ENCODE results near the gene ZNF260. TPM values are rescaled to one million over a fixed set of nuclear protein-coding genes. Genes with fewer than 3 reads are reported as not detected.

Gene ZNF260
- total RNA-seq = 15.6 and 35.4 TPM in 2 replicates

DNA sequence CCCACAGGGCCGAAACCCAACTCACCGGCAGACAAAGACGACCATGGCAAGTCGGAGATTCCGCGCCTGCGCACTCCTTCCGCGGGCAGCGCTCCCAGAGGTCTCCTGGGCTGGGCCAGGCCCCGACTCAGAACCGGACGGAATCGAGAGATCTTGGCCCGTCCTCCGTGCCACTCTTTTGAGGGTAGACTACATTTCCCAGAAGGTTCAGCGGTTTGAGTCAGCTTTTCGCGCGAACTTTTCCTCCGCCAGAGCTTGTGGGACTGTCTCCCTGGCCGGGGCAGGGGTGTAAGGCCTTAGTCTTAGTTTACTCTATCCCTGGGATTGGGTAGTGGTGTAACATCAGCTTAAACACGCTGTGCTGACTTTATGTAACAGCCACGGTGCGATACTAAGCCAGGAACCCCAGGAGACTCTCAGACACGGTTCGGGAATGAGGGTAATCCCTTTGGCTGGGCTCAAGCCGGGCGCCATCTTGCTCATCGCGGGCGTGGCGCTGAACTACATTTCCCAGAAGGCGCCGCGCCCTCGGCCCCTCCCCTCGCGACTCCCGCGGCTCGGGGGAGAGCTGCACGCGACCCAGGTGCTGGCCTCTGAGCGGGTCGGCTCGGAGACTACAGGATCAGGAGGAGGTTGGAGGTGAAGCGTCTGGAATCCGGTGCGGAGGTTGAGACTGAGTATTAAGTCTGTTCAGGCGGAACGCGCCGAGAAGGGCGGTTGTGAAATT lies at the start of gene ZNF260:
Gene ZNF260 (minus strand): TSS at position 78 of the 727 bp plus-strand sequence. CDS start 13,033 bp downstream, outside the sequence.
- peaks cover 11% of the 10 kb centered on the region for H3K36me3 ChIP-seq (ENCODE audit: insufficient read depth, low read length)
- peak within 1 kb of the TSS; percentile 100 for H2AFZ ChIP-seq (ENCODE audit: low read length)
- H3K4me3 ChIP-seq (ENCODE audit: insufficient read depth, low read length) = peak within 1 kb of the TSS; percentile 90
- H4K20me1 ChIP-seq (ENCODE audit: insufficient read depth, low read length) = peaks cover 3% of the 10 kb centered on the region
- no peaks in the 10 kb centered on the region for H3K27me3 ChIP-seq (ENCODE audit: insufficient read depth, low read length)
- peak; percentile 95 for DNase-seq (ENCODE audit: insufficient read length, low spot score, missing footprints)
- TF ChIP-seq, protein P1, sequence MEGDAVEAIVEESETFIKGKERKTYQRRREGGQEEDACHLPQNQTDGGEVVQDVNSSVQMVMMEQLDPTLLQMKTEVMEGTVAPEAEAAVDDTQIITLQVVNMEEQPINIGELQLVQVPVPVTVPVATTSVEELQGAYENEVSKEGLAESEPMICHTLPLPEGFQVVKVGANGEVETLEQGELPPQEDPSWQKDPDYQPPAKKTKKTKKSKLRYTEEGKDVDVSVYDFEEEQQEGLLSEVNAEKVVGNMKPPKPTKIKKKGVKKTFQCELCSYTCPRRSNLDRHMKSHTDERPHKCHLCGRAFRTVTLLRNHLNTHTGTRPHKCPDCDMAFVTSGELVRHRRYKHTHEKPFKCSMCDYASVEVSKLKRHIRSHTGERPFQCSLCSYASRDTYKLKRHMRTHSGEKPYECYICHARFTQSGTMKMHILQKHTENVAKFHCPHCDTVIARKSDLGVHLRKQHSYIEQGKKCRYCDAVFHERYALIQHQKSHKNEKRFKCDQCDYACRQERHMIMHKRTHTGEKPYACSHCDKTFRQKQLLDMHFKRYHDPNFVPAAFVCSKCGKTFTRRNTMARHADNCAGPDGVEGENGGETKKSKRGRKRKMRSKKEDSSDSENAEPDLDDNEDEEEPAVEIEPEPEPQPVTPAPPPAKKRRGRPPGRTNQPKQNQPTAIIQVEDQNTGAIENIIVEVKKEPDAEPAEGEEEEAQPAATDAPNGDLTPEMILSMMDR (IDR thresholded peaks at IDR 0.05; ENCODE audit: extremely low read depth, low read depth, low read length) = no peak
- no peaks in the 10 kb centered on the region for H3K9me3 ChIP-seq (ENCODE audit: low read depth, low read length)
- peaks cover 15% of the 10 kb centered on the region for H3K4me1 ChIP-seq (ENCODE audit: insufficient read depth, low read length)
- H3K4me2 ChIP-seq (ENCODE audit: insufficient read depth, low read length) = peak within 1 kb of the TSS; percentile 96
- H3K27ac ChIP-seq (ENCODE audit: low read depth, low read length) = peak within 1 kb of the TSS; percentile 72
- H3K79me2 ChIP-seq (ENCODE audit: insufficient read depth, low read length) = peaks cover 45% of the 10 kb centered on the region

DNA sequence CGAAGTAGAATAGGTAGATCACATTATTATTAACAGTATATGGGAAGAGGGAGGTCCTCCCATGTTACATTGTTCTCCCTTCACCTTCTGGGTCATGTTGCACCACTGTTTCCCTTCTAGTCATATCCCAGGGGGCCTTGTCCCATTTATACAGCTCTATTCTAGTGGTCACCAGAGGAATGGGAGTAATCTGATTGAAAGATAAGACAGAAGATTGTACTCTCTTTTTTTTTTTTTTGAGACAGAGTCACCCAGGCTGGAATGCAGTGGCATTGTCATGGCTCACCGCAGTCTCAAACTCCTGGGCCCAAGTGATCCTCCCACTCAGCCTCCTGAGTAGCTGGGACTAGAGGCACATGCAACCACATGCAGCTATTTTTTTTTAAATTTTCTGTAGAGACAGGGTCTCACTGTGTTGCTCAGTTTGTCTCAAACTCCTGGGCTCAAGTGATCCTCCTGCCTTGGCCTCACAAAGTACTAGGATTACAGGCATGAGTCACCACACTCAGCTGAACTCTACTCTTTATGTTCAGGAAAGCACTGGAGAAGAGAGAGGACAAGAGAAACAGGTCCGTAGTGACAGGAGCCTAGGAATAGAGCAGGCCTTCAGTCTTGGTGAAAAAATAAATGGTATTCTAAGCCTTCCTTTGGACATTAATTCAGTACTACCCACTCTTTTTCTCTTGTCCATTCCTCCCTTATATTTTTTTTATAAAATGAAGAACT lies 49.4 kb upstream of the ZNF260 start:
- no peak for DNase-seq (ENCODE audit: insufficient read length, low spot score, missing footprints)
- Histone ChIP-seq H3K27me3 (ENCODE audit: insufficient read depth, low read length) (no peaks in the 10 kb centered on the region), H3K9me3 (ENCODE audit: low read depth, low read length) (no peaks in the 10 kb centered on the region), H3K27ac (ENCODE audit: low read depth, low read length) (no peak overlapping the region), H3K4me2 (ENCODE audit: insufficient read depth, low read length) (no peak overlapping the region), H3K4me3 (ENCODE audit: insufficient read depth, low read length) (no peak overlapping the region), H4K20me1 (ENCODE audit: insufficient read depth, low read length) (no peaks in the 10 kb centered on the region), H3K4me1 (ENCODE audit: insufficient read depth, low read length) (peaks cover 7% of the 10 kb centered on the region), H3K79me2 (ENCODE audit: insufficient read depth, low read length) (peaks cover 43% of the 10 kb centered on the region), H2AFZ (ENCODE audit: low read length) (no peak overlapping the region), H3K36me3 (ENCODE audit: insufficient read depth, low read length) (peaks cover 36% of the 10 kb centered on the region)
- TF ChIP-seq, protein P1 (IDR thresholded peaks at IDR 0.05; ENCODE audit: extremely low read depth, low read depth, low read length) = no peak

DNA sequence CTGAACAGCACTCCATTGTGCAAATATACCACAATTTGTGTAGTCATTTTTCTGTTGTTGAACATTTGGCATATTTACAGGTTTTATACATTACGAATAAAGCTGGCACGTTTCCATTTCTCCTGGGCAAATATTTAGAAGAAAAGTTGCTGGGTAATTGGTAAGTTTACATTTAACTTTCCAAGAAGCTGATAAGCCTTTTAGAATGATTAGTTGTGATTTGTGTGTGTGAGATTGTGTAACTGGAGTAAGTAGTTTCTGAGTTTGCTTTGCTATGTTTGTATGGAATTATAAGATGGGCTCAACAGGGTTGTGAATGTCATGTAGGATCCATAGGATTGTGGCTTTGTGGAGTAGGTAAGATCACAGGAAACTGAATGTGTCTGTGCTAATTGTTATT lies 46.7 kb upstream of the ZNF260 start:
- Histone ChIP-seq H4K20me1 (ENCODE audit: insufficient read depth, low read length) (no peaks in the 10 kb centered on the region), H3K9me3 (ENCODE audit: low read depth, low read length) (no peaks in the 10 kb centered on the region), H3K27me3 (ENCODE audit: insufficient read depth, low read length) (no peaks in the 10 kb centered on the region), H3K36me3 (ENCODE audit: insufficient read depth, low read length) (peaks cover 22% of the 10 kb centered on the region), H3K79me2 (ENCODE audit: insufficient read depth, low read length) (peaks cover 58% of the 10 kb centered on the region), H3K27ac (ENCODE audit: low read depth, low read length) (no peak overlapping the region), H3K4me3 (ENCODE audit: insufficient read depth, low read length) (peak overlapping the region; percentile 97), H2AFZ (ENCODE audit: low read length) (no peak overlapping the region), H3K4me1 (ENCODE audit: insufficient read depth, low read length) (peaks cover 12% of the 10 kb centered on the region), H3K4me2 (ENCODE audit: insufficient read depth, low read length) (peak overlapping the region; percentile 94)
- TF ChIP-seq, protein P1 (IDR thresholded peaks at IDR 0.05; ENCODE audit: extremely low read depth, low read depth, low read length) = no peak
- no peak for DNase-seq (ENCODE audit: insufficient read length, low spot score, missing footprints)

All from osteoblast (primary cell).